SHP77 treated with DMSO at 0.1 percent for 48 hours (cell line): Measurements from ENCODE around the gene MTHFD1L.
"Not testable (repeated sequence)": the region's sequence is repeated elsewhere in the genome, so short reads cannot be mapped to it uniquely, and the experiment has no call there.

Experiments used
- DNase-seq: peaks from one replicate; lab custom pipeline; 2025; lab: John Stamatoyannopoulos, UW

The MTHFD1L gene

GRCh38 chr6:151096691-151097606, 231.4 kb downstream of the MTHFD1L start:
- DNase-seq: no peak

DNA sequence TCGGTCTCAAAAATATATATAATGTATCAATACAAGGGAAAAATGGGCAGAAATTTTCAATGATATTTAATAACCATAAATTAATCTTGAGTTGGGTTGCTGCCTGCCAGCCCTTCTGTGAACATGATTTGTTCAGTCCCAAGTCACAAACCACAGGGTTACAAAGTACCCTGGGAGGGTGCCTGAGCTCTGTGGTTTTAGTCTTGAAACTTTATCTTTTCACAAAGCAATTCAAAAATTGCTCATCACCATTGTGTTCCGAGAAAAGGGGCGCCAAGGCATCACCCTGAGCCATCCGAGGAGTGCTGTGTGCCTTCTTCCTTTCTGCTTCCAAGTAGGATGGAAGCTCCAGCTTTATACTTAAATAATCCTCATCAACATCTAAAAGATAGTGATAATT, 232.7 kb downstream of the MTHFD1L start:
- no peak for DNase-seq

GRCh38 chr6:151100326-151100725, 234.8 kb downstream of the MTHFD1L start:
- no peak for DNase-seq

- DNase-seq: no peak
These were observed 235.8 kb downstream of the MTHFD1L start for GRCh38 chr6:151101161-151101815.

- no peak for DNase-seq
These were observed 236.6 kb downstream of the MTHFD1L start for GRCh38 chr6:151101816-151102694.

GRCh38 chr6:151103266-151103665, 237.8 kb downstream of the MTHFD1L start:
- no peak for DNase-seq

DNA sequence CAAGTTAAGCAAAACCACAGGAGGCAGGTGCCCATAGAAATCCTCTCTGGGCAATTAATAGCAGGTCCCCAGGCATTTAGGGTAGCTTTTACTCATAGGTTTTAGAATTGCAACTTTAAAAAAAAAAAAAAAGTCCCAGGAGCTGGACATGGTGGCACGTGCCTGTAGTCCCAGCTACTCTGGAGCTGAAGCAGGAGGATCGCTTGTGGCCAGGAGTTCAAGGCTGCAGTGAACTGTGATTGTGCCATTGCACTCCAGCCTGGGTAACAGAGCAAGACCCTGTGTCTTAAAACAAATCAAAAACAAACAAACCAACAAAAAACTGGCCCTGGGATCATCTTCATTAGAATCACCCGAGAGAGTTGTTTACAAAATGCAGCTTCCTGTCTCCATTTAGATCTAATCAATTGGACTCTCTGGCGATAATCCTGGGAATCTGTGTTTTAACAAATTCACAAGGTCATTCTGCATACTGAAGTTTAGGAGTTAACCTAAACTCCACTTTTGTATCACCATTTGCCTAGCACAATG, 242.5 kb downstream of the MTHFD1L start:
- DNase-seq: no peak

DNA sequence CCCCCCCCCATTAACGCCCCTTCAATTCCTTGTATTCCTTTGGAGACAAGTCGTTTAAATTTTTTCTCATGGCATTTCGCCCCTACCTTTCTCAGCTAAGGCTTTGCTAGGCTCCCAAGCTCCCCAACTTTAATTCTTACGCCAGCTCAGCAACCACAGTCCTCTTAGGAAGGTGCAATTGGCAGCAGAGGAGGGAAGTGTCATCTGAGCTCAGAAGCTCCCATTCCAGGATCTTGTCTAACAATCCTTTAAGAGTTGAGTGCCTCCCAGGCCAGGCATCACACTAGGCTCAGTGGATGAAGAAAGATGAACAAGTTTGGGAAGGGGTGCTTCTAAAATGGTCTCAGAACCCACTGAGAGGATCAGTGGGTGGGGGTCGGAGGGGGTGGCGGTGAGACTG, 243.0 kb downstream of the MTHFD1L start:
- no peak for DNase-seq

DNA sequence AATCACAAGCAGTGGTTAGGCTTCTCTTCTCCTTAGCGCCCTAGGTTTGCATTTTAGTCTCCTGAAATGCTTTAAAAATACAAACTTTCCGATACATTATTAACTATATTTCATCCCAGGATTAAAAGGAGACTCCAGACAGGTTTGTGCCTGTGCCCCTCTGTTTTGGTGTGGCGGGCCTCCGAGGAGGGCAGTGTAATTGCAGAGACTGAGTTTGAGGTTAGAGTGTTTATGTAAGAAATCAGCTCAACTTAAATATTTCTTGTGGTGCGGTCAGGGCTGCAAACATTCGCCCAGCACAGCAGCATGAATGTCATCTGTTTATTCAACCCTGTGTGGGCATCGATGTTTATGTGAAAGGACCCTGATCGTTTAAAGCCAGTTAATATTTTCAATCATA, 243.9 kb downstream of the MTHFD1L start:
- no peak for DNase-seq

DNA sequence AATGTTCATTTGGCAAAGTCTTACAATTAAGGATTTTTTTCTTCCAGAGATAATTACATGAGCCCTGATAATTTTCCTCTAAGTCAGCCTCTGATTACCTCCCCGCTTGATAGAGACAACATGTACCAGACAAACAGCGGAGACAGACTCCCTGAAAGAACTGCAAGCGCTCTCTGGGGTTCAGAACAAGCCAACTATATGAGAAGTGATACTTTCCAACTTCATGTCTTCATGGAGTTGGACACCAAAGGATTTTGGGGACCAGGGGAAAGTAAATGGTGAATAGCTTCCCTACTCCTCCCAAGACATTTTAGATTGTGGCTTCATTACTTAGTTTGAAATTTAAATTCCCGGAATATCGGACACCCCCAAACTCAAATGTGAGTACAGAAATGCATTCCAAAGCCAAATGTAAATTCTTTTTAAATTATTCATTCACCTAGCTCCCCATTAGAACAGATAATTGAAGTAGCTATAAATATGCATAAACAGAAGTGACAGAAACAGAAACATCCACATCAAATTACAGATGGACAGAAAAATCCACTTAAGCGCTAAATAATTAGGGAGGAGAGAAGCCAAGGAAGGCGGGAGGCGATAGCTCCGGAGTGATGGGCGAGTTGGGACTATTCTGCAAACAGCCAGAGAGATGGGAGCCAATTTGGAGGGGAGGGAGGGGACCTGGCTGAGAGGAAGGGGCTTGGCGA, 244.5 kb downstream of the MTHFD1L start:
- DNase-seq: no peak

GRCh38 chr6:151110576-151110905, 245.0 kb downstream of the MTHFD1L start:
- DNase-seq: no peak

GRCh38 chr6:151111670-151112069, 246.2 kb downstream of the MTHFD1L start:
- DNase-seq: no peak

- no peak for DNase-seq
These were observed 246.6 kb downstream of the MTHFD1L start for GRCh38 chr6:151112130-151112529.

- not testable (repeated sequence) for DNase-seq
These were observed 247.4 kb downstream of the MTHFD1L start for GRCh38 chr6:151112884-151113283.

GRCh38 chr6:151113641-151114040, 248.1 kb downstream of the MTHFD1L start:
- no peak for DNase-seq

- DNase-seq: no peak
These were observed 253.1 kb downstream of the MTHFD1L start for GRCh38 chr6:151118461-151119123.

GRCh38 chr6:151119823-151120524, 254.5 kb downstream of the MTHFD1L start:
- no peak for DNase-seq

DNA sequence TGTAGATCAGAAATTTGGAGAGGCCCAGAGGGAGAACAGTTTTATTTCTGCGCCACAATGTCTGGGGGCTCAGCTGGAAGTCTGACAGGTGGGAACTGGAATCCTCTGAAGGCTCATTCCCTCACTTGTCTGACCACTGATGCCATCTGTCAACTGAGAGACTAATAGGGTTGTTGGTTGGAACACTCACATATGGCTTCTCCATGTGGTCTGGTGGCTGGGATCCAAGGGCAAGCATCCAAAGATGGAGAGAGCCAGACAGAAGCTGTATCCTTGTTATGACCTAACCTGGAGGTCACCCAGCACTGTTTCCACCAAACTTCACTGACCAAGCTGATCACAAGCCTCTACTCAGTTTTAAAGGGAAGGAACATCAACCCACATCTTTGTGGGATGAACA, 256.4 kb downstream of the MTHFD1L start:
- no peak for DNase-seq

DNA sequence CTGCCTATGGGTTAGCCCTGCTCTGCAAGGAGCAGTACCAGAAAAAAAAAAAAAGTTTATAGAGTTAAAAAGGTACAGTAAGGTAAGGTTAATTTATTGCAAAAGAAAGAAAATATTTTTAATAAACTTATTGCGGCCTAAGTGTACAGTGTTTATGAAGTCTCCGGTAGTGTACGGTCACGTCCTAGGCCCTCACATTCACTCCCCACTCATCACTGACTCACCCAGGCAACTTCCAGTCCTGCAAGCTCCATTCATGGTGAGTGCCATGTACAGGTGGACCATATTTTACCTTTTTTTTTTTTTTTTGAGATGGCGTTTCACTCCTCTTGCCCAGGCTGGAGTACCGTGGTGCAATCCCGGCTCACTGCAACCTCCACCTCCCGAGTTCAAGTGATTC, 258.1 kb downstream of the MTHFD1L start:
- not testable (repeated sequence) for DNase-seq

DNA sequence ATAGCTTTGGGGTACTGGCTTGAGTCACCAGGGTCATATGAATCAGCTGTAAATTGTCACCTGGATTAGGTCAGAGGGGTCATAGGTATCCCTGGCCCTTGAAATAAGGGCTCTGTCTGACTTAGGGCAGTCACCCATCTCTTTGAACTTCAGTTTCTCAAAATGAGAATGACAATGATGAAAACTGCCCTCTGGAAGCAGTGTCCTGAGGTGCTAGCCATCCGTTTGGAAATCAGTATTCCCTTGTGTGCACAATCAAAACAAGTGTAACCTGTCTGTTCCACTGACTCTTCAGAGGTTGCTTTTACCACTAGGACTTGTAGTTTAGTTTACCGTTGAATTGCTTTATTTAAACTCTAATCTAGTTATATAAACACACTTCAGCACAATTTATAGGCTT, 259.7 kb downstream of the MTHFD1L start:
- DNase-seq: not testable (repeated sequence)
